SU-DHL-6 (cell line): ENCODE data around the gene ROBO2.

ENCODE experiments used
- EZH2phosphoT487 ChIP-seq: fragments of 200-600 bp; sonication (generic), shearing (Covaris generic); conservative IDR thresholded peaks from 2 replicates; pipeline ENCODE4 v1.6.1; 2018; ENCODE audit warnings: mild to moderate bottlenecking, antibody characterized with exemption, low read length, moderate library complexity, mixed read lengths
- TF ChIP-seq, protein P1 (sequence below): fragments of 200-600 bp; sonication (generic); IDR thresholded peaks from one replicate; pipeline ENCODE4 v1.5.1; 2017; ENCODE audit warnings: antibody characterized with exemption, mild to moderate bottlenecking, low read length, moderate library complexity; ENCODE audit not compliant: insufficient read depth, poor library complexity, severe bottlenecking

DNA sequence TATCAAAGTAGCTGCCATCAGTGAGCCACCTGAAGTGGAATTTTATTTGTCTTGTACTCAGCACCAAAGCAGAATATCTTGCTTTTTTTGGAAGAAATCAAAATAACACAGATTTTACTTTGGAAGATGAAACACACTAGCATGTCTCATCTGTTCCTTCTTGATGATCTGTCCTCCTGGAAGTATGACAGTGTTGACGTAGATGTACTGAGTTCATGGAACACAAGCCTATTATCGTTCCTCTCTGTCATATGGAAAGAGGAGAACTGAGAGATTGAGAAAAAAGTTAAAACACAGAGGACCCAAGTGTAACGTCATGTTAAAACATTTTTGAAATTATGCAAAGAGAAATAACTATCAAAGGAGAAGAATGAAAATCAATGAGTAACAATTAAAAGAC lies 340.2 kb downstream of the ROBO2 start:
- TF ChIP-seq, protein P1, sequence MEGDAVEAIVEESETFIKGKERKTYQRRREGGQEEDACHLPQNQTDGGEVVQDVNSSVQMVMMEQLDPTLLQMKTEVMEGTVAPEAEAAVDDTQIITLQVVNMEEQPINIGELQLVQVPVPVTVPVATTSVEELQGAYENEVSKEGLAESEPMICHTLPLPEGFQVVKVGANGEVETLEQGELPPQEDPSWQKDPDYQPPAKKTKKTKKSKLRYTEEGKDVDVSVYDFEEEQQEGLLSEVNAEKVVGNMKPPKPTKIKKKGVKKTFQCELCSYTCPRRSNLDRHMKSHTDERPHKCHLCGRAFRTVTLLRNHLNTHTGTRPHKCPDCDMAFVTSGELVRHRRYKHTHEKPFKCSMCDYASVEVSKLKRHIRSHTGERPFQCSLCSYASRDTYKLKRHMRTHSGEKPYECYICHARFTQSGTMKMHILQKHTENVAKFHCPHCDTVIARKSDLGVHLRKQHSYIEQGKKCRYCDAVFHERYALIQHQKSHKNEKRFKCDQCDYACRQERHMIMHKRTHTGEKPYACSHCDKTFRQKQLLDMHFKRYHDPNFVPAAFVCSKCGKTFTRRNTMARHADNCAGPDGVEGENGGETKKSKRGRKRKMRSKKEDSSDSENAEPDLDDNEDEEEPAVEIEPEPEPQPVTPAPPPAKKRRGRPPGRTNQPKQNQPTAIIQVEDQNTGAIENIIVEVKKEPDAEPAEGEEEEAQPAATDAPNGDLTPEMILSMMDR = no peak
- TF ChIP-seq EZH2phosphoT487 = no peak
